GM19023 (cell line): ENCODE results near the gene NLE1.
"Not testable (repeated sequence)": the region's sequence is repeated elsewhere in the genome, so short reads cannot be mapped to it uniquely, and the experiment has no call there.

Experiments used
- ATAC-seq: cut with Tn5 transposase; IDR thresholded peaks from one replicate; pipeline ENCODE4 v1.9.1; 2021; ENCODE audit warnings: mild to moderate bottlenecking, moderate library complexity; ENCODE audit not compliant: unreplicated experiment

The NLE1 gene

GRCh38 chr17:35162755-35163154 lies 20.7 kb upstream of the NLE1 start:
- no peak for ATAC-seq

- ATAC-seq, result no peak
Observed at GRCh38 chr17:35161281-35161761, 19.2 kb upstream of the NLE1 start.

- ATAC-seq, result no peak
Observed at GRCh38 chr17:35160354-35161201, 18.5 kb upstream of the NLE1 start.

DNA sequence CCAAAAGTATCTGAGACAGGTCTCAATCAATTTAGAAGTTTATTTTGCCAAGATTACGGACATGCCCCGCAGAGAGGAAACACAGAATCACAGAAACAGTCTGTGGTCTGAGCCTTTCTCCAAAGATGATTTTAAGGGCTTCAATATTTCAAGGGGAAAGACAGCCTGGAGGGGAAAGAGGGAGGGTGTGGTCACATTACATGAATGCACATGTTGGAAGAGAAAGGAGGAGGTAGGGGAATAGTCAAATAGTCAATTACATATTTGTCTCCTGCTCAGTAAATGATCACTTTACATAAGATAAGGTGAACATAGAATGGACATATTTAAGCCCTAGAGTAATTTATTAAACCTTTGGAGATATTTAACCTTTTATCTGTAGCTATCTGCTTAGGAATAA lies 17.8 kb upstream of the NLE1 start:
- ATAC-seq, result no peak

GRCh38 chr17:35155246-35155645 lies 13.1 kb upstream of the NLE1 start:
- ATAC-seq, result no peak

GRCh38 chr17:35154196-35155165 lies 12.4 kb upstream of the NLE1 start:
- ATAC-seq, result no peak

DNA sequence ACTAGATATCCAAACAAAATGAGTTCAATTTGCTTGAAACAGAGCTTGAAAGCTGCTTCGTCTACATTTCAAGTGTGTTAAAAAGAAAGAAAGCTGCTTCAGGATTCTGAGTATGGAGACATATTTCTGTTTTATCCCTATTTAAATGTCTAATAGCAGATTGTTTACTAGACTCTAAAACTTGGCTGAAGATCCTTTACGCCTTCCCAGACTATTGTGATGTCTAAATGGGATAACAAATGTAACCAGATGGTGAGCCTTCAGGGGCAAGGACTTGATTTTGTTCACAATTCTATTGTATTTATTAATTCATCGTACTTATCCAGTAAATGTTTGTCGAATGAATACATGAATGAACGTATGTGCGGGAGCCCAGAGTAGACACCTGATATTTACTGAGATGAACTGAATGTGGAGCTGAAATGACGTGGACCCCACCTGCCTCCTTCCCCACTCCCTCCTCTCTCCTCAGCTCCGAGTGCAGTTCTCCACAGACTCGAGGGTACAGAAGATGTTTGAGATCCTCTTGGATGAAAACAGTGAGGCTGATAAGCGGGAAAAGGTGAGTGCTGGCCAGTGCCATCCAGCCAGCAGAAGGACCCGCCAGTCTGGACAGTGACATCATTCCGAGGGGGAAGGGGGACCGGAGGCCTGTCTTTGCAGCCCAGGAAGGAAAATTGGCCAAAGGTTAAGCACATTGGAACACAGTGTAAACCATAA lies 10.5 kb upstream of the NLE1 start:
- ATAC-seq, result no peak

DNA sequence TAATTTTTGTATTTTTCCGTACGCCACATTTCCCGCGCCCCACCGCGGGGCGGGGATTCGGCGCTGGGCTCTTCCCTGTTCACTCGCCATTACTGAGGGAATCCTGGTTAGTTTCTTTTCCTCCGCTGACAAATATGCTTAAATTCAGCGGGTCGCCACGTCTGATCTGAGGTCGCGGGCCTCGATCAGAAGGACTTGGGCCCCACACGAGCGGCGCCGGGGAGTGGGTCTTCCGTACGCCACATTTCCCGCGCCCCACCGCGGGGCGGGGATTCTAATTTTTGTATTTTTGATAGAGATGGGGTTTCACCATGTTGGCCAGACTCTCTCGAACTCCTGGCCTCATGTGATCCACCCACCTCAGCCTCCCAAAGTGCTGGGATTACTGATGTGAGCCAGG lies 9.0 kb upstream of the NLE1 start:
- ATAC-seq, result not testable (repeated sequence)

DNA sequence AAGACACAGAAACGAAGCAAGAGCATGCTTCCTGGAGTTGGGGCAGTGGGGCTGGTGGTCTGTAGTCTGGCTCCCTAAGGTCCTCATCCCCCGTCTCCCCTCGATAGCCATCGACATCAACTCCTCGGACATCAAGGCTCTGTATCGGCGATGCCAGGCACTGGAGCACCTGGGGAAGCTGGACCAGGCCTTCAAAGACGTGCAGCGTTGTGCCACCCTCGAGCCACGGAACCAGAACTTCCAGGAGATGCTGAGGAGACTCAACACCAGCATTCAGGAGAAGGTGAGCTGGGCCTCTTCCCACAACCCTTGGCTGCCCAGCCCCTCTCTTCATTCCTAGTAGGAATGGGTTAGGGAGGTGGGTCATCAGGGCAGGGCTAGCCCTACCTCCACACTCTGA lies 7.8 kb upstream of the NLE1 start:
- ATAC-seq, result no peak

DNA sequence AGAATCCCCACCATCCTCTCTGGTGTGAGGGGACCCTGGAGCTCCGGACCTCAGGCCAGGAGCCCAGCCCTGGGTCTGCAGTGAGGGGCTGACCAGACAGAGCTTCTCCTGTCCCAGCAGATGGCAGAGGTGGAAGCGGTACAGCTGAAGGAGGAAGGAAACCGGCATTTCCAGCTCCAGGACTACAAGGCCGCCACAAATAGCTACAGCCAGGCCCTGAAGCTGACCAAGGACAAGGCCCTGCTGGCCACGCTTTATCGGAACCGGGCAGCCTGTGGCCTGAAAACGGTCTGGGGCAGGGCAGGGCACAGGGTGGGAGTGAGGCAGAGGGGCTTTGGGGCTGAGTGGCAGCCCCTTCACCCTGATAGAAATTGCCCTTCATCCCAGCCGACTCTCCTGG lies 6.0 kb upstream of the NLE1 start:
- no peak for ATAC-seq

DNA sequence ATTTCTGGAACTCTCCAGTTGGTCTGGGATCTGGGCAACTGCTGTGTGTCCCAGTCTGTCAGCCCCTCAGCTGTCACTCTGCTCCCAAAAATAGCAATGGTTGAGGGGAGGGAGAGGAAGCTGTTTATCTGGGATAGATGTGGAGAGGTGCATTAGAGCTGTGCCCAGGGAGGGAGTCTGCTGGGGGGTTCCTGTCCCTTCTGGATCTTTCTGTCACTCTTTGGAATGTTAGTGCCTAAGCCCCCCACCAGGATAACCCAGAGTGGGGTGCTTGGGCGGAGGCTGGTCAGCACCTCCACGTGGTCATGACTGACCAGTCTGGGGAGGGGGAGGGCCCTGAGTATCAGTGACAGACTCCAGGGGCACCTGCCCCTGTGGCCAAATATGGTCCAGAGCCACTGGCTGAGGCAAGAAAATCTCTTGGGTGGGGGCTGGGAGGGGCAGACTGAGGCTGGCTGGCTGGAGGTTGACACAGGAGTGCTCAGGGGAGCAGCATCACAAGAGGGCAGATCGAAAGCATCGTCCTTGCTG lies 5.3 kb upstream of the NLE1 start, which contains the start of gene UNC45B:
UNC45B (plus strand) TSS at position 443 of the 531 bp plus-strand sequence. CDS start 447 bp downstream, outside the sequence.
- ATAC-seq, result no peak

DNA sequence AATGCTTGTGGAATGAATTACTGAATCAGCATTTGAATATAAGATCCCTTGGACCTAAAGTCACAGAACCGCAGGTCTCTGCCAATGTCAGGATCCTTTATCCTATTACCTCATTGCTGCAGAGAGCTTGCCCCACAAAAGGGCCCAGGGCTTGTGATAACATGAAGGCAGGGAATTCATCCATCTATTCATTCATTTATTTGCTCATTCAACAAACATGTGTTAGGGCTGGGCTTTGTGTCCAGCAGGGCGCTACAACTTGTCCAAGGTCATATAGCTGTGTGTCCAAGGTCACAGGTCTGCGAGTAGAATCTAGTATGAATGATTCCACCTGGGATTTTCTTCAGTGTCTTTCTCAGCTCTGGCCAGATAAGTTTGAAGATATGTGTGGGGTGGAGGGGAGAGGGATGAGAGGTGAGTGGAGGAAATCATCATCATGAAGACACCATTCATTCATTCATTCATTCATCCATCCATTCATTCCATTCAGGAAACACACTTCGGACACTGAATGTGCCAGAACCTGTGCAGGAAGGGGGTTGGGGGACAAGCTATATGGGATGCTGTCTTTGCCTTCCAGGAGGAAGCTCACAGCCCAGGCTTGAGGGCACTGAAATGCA lies 4.2 kb upstream of the NLE1 start:
- no peak for ATAC-seq

DNA sequence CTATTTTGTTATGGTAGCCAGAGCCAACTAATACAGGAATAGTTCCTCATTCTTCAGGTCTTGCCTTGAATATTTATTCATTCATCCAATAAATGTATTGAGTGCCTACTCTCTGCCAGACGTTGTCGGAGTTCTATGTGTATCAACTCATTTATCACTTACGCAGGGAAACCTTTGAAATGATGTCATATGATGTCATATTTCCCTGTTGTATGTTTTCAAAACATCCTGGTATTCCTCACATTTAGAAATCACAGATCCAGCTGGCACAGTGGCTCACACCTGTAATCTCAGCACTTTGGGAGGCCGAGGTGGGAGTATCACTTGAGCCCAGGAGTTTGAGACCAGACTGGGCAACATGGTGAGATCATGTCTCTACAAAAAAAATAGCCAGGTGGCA lies 2.7 kb upstream of the NLE1 start:
- ATAC-seq, result no peak

GRCh38 chr17:35142467-35142796 lies 329 bp upstream of the NLE1 start:
- no peak for ATAC-seq

GRCh38 chr17:35138218-35138617 lies 3.9 kb downstream of the NLE1 start:
- ATAC-seq, result no peak

GRCh38 chr17:35135322-35135721 lies 6.8 kb downstream of the NLE1 start:
- ATAC-seq, result no peak

DNA sequence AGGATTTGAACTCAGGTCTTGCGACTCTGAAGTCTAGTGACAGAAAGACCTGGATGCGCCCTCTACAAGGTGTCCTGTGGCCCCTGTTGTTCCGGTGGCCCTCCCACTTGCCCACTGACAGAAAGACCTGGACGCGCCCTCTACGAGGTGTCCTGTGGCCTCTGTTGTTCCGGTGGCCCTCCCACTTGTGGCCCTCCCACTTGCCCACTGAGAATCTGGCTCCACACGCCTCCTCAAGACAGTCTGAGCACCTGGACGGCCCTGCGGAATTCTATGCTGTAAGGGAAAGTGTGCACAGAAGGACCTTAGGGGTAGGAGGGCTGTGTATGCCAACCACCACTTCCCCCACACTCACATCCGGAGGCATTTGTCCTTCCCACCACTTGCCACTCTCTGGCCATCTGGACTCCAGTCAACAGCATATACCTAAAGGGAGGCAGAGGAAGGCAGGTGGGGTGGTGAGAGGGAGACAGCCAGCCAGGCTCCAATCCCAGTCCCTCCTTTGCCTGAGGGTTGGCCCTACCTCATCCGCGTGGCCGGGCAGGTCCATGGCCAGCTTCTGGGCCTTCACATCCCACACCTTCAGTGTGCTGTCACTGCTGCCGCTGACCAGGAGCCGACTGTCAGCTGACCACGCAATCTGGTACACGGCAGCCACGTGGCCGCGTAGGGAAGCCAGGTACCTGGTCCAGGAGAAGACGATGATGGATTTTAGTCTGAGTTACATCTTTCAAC lies 9.1 kb downstream of the NLE1 start:
- no peak for ATAC-seq

GRCh38 chr17:35132099-35132498 lies 10.0 kb downstream of the NLE1 start:
- ATAC-seq, result no peak

DNA sequence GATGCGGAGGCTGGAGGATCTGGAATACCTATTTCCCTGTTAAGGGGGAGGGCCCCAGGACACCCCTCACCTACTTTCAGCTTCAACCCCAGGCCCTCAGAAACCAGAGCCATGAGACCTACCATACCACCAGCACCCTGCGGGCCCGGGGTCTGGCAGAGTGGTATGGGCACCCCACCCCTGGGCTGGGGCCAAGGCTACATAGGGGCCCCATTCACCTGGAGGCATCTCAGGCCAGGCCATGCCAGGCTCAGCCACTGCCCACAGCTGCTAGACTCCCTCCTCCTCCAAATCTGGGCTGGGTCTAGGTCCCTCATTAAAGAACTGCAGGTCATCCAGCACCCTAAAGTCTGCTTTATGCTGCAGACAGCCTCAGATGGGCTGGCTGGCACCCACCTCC lies 11.7 kb downstream of the NLE1 start:
- ATAC-seq, result no peak

DNA sequence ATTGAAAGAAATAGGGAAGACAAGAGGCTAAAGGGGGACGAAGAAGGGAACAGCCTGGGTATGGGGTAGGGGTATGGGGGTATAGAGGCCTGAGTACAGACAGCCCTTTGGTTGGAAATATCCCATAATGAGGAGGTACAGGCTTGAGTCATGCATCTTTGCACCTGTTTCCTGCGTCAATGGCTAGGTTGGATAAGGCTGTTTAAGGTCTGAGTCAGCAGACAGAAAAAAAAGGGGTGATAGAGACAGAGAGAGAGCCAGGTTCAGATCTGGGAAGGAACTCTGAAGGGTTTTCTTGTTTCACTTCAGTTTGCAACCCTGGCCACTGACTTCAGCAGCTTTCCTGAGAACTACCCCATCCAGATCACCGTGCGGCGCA lies 12.1 kb downstream of the NLE1 start:
- ATAC-seq, result no peak
